ENCODE results near the gene MYO1C. TPM values are rescaled to one million over a fixed set of nuclear protein-coding genes. Genes with fewer than 3 reads are reported as not detected.

MYO1C gene
- total RNA-seq, 1 experiment from 2014 or later = 227 TPM

GRCh38 chr17:1519678-1520077, 27.2 kb upstream of the MYO1C start:
- no peak overlapping the region for H3K9ac ChIP-seq (ENCODE audit: low read length)

More at GRCh38 chr17:1519678-1520077, 27.2 kb upstream of the MYO1C start:
- intact Hi-C loops (cut with micrococcal nuclease) = loop anchor here (5.0 kb wide), 1 partner anchor 57 kb away; no protein-coding TSS in a partner anchor
- Histone ChIP-seq H3K4me1 (ENCODE audit: control insufficient read depth in 1 of 2, insufficient read depth in 2 of 2, low read length in 2 of 2) (peaks cover 13 to 22% of the 10 kb centered on the region in 2 experiments), H2AFZ (ENCODE audit: low read depth, low read length, poor library complexity, severe bottlenecking) (no peak overlapping the region), H3K4me3 (replicated peaks in 1 of 2; ENCODE audit: low read depth in 1 of 2, low read length in 2 of 2) (no peak overlapping the region), H3K27me3 (ENCODE audit: insufficient read depth, low read length) (no peaks in the 10 kb centered on the region), H3K9me3 (ENCODE audit: control insufficient read depth in 1 of 2, insufficient read depth in 1 of 2, low read depth in 1 of 2, low read length in 2 of 2) (no peaks in the 10 kb centered on the region), H4K20me1 (ENCODE audit: insufficient read depth) (no peaks in the 10 kb centered on the region), H3K27ac (ENCODE audit: low read depth, low read length) (no peak overlapping the region), H3K36me3 (ENCODE audit: control insufficient read depth in 1 of 2, insufficient read depth in 2 of 2, low read length in 2 of 2) (peaks cover 0 to 18% of the 10 kb centered on the region in 2 experiments; a peak in 1 of 4 replicates), H3K4me2 (ENCODE audit: low read length) (no peak overlapping the region), H3K9me2 (ENCODE audit: insufficient read depth) (no peaks in the 10 kb centered on the region), H3K79me2 (ENCODE audit: insufficient read depth, low read length) (peaks cover 29% of the 10 kb centered on the region)
- POLR2A ChIA-PET = no interaction called here
- RAD21 ChIA-PET (ENCODE audit: low non-redundant PET in 1 of 2, low total read pairs in 2 of 2, uncharacterized antibody in 2 of 2, unreplicated experiment in 2 of 2) = no interaction called here
- BruUV-seq (replicated peaks) = no TSS peak
- ATAC-seq (no peak), DNase-seq (ENCODE audit: low read depth, low spot score) (no peak)
- no peak for TF ChIP-seq ZFX (IDR thresholded peaks at IDR 0.05)
- no peak for TF ChIP-seq FOSL1 (IDR thresholded peaks at IDR 0.05; ENCODE audit: low read depth)
- TF ChIP-seq SIN3A (IDR thresholded peaks at IDR 0.05; ENCODE audit: low read depth) = no peak
- TF ChIP-seq SRF (IDR thresholded peaks at IDR 0.05; ENCODE audit: low read depth) = no peak
- TF ChIP-seq EZH2phosphoT487 (IDR thresholded peaks at IDR 0.05; ENCODE audit: borderline replicate concordance) = no peak
- no peak for TF ChIP-seq ZNF274 (IDR thresholded peaks at IDR 0.05; ENCODE audit: low read depth, low read length)
- no peak for TF ChIP-seq SP1 (IDR thresholded peaks at IDR 0.05; ENCODE audit: low read depth)
- TF ChIP-seq EGR1 (IDR thresholded peaks at IDR 0.05; ENCODE audit: low read depth) = no peak
- no peak for TF ChIP-seq POLR2AphosphoS5 (IDR thresholded peaks at IDR 0.05; ENCODE audit: low read depth, low read length)
- no peak for TF ChIP-seq REST (IDR thresholded peaks at IDR 0.05; ENCODE audit: low read depth)
- TF ChIP-seq YY1 (IDR thresholded peaks at IDR 0.05; ENCODE audit: extremely low read depth, insufficient replicate concordance, low read depth, low read length) = no peak
- no peak for TF ChIP-seq EZH2 (IDR thresholded peaks at IDR 0.05)
- TF ChIP-seq CTCF (IDR thresholded peaks at IDR 0.05 in 2 of 3, conservative IDR thresholded peaks at IDR 0.05 in 1 of 3; ENCODE audit: borderline replicate concordance in 1 of 3, insufficient read depth in 1 of 3, low read depth in 2 of 3, low read length in 2 of 3) = no peak
- TF ChIP-seq CEBPB (IDR thresholded peaks at IDR 0.05; ENCODE audit: low read depth) = no peak
- CTCF ChIA-PET = no interaction called here

Measured in HCT116 (cell line).